ENCODE data around the gene SUMO4. TPM values are rescaled to one million over a fixed set of nuclear protein-coding genes. Genes with fewer than 3 reads are reported as not detected.

Gene SUMO4
- total RNA-seq, 2 experiments from 2014 or later: 7.9 to 10.2 TPM

- CTCF ChIA-PET: interaction anchor here (0.7 to 1.2 kb wide), 2 partner anchors 9 to 46 kb away, joined by 4 read pairs; no protein-coding TSS in a partner anchor
- no peak overlapping the region for H3K4me3 Mint-ChIP-seq
- H3K27ac Mint-ChIP-seq: no peak overlapping the region
- no peaks in the 10 kb centered on the region for H3K9me3 Mint-ChIP-seq
- POLR2A ChIA-PET: no interaction called here
- H3K27me3 Mint-ChIP-seq: no peaks in the 10 kb centered on the region
- H3K36me3 Mint-ChIP-seq (ENCODE audit: low read depth): peaks cover 44% of the 10 kb centered on the region
- no peak for DNase-seq
- H3K4me1 Mint-ChIP-seq: peaks cover 41% of the 10 kb centered on the region
These were observed 28.9 kb upstream of the SUMO4 start for GRCh38 chr6:149371154-149371553.

GRCh38 chr6:149372062-149372461, 28.0 kb upstream of the SUMO4 start:
- Mint-ChIP-seq H3K27ac (no peak overlapping the region), H3K4me3 (no peak overlapping the region), H3K9me3 (no peaks in the 10 kb centered on the region), H3K36me3 (ENCODE audit: low read depth) (peaks cover 50% of the 10 kb centered on the region), H3K4me1 (peaks cover 47% of the 10 kb centered on the region), H3K27me3 (no peaks in the 10 kb centered on the region)
- CTCF ChIA-PET: interaction anchor here (0.9 kb wide), 1 partner anchor 23 kb away, joined by 4 read pairs; no protein-coding TSS in a partner anchor
- DNase-seq: no peak
- POLR2A ChIA-PET: no interaction called here

- ChIA-PET POLR2A (no interaction called here), CTCF (interaction anchor here (1.2 kb wide), 1 partner anchor 51 kb away, joined by 3 read pairs; no protein-coding TSS in a partner anchor)
- Mint-ChIP-seq H3K9me3 (no peaks in the 10 kb centered on the region), H3K4me1 (peaks cover 53% of the 10 kb centered on the region), H3K4me3 (no peak overlapping the region), H3K27ac (no peak overlapping the region), H3K27me3 (no peaks in the 10 kb centered on the region), H3K36me3 (ENCODE audit: low read depth) (peaks cover 59% of the 10 kb centered on the region)
- no peak for DNase-seq
These were observed 26.6 kb upstream of the SUMO4 start for GRCh38 chr6:149373511-149373910.

- ChIA-PET CTCF (interaction anchor here (0.9 kb wide), 1 partner anchor 29 kb away, joined by 3 read pairs; no protein-coding TSS in a partner anchor), POLR2A (no interaction called here)
- Mint-ChIP-seq H3K4me3 (no peak overlapping the region), H3K36me3 (ENCODE audit: low read depth) (peaks cover 79% of the 10 kb centered on the region), H3K27me3 (no peaks in the 10 kb centered on the region), H3K27ac (no peak overlapping the region), H3K9me3 (peaks cover 9% of the 10 kb centered on the region), H3K4me1 (peaks cover 59% of the 10 kb centered on the region)
- DNase-seq: no peak
These were observed 20.1 kb upstream of the SUMO4 start for GRCh38 chr6:149379977-149380376.

GRCh38 chr6:149380523-149380922, 19.5 kb upstream of the SUMO4 start:
- CTCF ChIA-PET: interaction anchor here (1.0 kb wide), 1 partner anchor 16 kb away, joined by 3 read pairs; no protein-coding TSS in a partner anchor
- Mint-ChIP-seq H3K36me3 (ENCODE audit: low read depth) (peaks cover 80% of the 10 kb centered on the region), H3K9me3 (peaks cover 9% of the 10 kb centered on the region), H3K4me3 (no peak overlapping the region), H3K27me3 (no peaks in the 10 kb centered on the region), H3K4me1 (peaks cover 57% of the 10 kb centered on the region), H3K27ac (no peak overlapping the region)
- DNase-seq: no peak
- POLR2A ChIA-PET: no interaction called here

GRCh38 chr6:149383371-149383770, 16.7 kb upstream of the SUMO4 start:
- H3K4me3 Mint-ChIP-seq: no peak overlapping the region
- no peaks in the 10 kb centered on the region for H3K27me3 Mint-ChIP-seq
- peaks cover 23% of the 10 kb centered on the region for H3K9me3 Mint-ChIP-seq
- ChIA-PET POLR2A (no interaction called here), CTCF (interaction anchor here (1.2 kb wide), 1 partner anchor 28 kb away, joined by 3 read pairs; no protein-coding TSS in a partner anchor)
- DNase-seq: no peak
- no peak overlapping the region for H3K27ac Mint-ChIP-seq
- peaks cover 66% of the 10 kb centered on the region for H3K4me1 Mint-ChIP-seq
- H3K36me3 Mint-ChIP-seq (ENCODE audit: low read depth): peaks cover 90% of the 10 kb centered on the region

GRCh38 chr6:149384464-149384863, 15.6 kb upstream of the SUMO4 start:
- Mint-ChIP-seq H3K36me3 (ENCODE audit: low read depth) (peaks cover 88% of the 10 kb centered on the region), H3K9me3 (peaks cover 23% of the 10 kb centered on the region), H3K27ac (peak overlapping the region; percentile 31), H3K4me3 (no peak overlapping the region), H3K27me3 (no peaks in the 10 kb centered on the region), H3K4me1 (peaks cover 56% of the 10 kb centered on the region)
- CTCF ChIA-PET: interaction anchor here (1.0 to 1.6 kb wide), 3 partner anchors 38 to 168 kb away, joined by 3 to 4 read pairs (median 3); no protein-coding TSS in a partner anchor
- DNase-seq: no peak
- POLR2A ChIA-PET: no interaction called here

GRCh38 chr6:149385998-149386646, 13.9 kb upstream of the SUMO4 start:
- ChIA-PET CTCF (interaction anchor here (1.5 to 1.6 kb wide), 2 partner anchors 99 to 170 kb away, joined by 3 read pairs; partner anchors contain the start of gene ZC3H12D), POLR2A (no interaction called here)
- H3K36me3 Mint-ChIP-seq (ENCODE audit: low read depth): peaks cover 91% of the 10 kb centered on the region
- H3K4me3 Mint-ChIP-seq: no peak overlapping the region
- no peaks in the 10 kb centered on the region for H3K27me3 Mint-ChIP-seq
- no peak overlapping the region for H3K27ac Mint-ChIP-seq
- H3K9me3 Mint-ChIP-seq: peaks cover 23% of the 10 kb centered on the region
- peaks cover 64% of the 10 kb centered on the region for H3K4me1 Mint-ChIP-seq
- DNase-seq: no peak

GRCh38 chr6:149387779-149388512, 12.1 kb upstream of the SUMO4 start:
- H3K27ac Mint-ChIP-seq: no peak overlapping the region
- ChIA-PET POLR2A (no interaction called here), CTCF (interaction anchor here (0.7 kb wide), 1 partner anchor 49 kb away, joined by 3 read pairs; no protein-coding TSS in a partner anchor)
- no peaks in the 10 kb centered on the region for H3K27me3 Mint-ChIP-seq
- peaks cover 89% of the 10 kb centered on the region for H3K36me3 Mint-ChIP-seq (ENCODE audit: low read depth)
- peaks cover 65% of the 10 kb centered on the region for H3K4me1 Mint-ChIP-seq
- H3K4me3 Mint-ChIP-seq: no peak overlapping the region
- DNase-seq: no peak
- H3K9me3 Mint-ChIP-seq: peaks cover 19% of the 10 kb centered on the region

- H3K36me3 Mint-ChIP-seq (ENCODE audit: low read depth): peaks cover 86% of the 10 kb centered on the region
- CTCF ChIA-PET: interaction anchor here (0.6 kb wide), 1 partner anchor 103 kb away, joined by 3 read pairs; no protein-coding TSS in a partner anchor
- H3K27ac Mint-ChIP-seq: no peak overlapping the region
- H3K4me1 Mint-ChIP-seq: peaks cover 63% of the 10 kb centered on the region
- DNase-seq: no peak
- POLR2A ChIA-PET: no interaction called here
- H3K9me3 Mint-ChIP-seq: peaks cover 14% of the 10 kb centered on the region
- no peak overlapping the region for H3K4me3 Mint-ChIP-seq
- no peaks in the 10 kb centered on the region for H3K27me3 Mint-ChIP-seq
These were observed 10.4 kb upstream of the SUMO4 start for GRCh38 chr6:149389509-149390297.

GRCh38 chr6:149392093-149392492, 8.0 kb upstream of the SUMO4 start:
- Mint-ChIP-seq H3K4me1 (peaks cover 58% of the 10 kb centered on the region), H3K27ac (no peak overlapping the region), H3K27me3 (no peaks in the 10 kb centered on the region), H3K36me3 (ENCODE audit: low read depth) (peaks cover 88% of the 10 kb centered on the region), H3K4me3 (no peak overlapping the region), H3K9me3 (peaks cover 5% of the 10 kb centered on the region)
- no peak for DNase-seq
- CTCF ChIA-PET: interaction anchor here (0.6 to 2.0 kb wide), 4 partner anchors 10 to 306 kb away, joined by 3 to 6 read pairs (median 6); no protein-coding TSS in a partner anchor
- POLR2A ChIA-PET: no interaction called here

- no peak for DNase-seq
- H3K27me3 Mint-ChIP-seq: no peaks in the 10 kb centered on the region
- peaks cover 88% of the 10 kb centered on the region for H3K36me3 Mint-ChIP-seq (ENCODE audit: low read depth)
- no peak overlapping the region for H3K4me3 Mint-ChIP-seq
- peak overlapping the region; percentile 5 for H3K27ac Mint-ChIP-seq
- peaks cover 59% of the 10 kb centered on the region for H3K4me1 Mint-ChIP-seq
- ChIA-PET CTCF (interaction anchor here (1.4 to 2.0 kb wide), 3 partner anchors 10 to 307 kb away, joined by 3 to 6 read pairs (median 5); no protein-coding TSS in a partner anchor), POLR2A (interaction anchor here (0.6 kb wide), 1 partner anchor 114 kb away, joined by 3 read pairs; no protein-coding TSS in a partner anchor)
- H3K9me3 Mint-ChIP-seq: peaks cover 4% of the 10 kb centered on the region
These were observed 7.5 kb upstream of the SUMO4 start for GRCh38 chr6:149392535-149392934.

Measured in activated CD4-positive, alpha-beta T cell treated with anti-CD3 and anti-CD28 coated beads, Interleukin-2, amount 10 ng/mL, durations not matched to agents 7 days and 5 days (primary cell).